Kidney epithelial cell (primary cell): ENCODE measurements around the gene SMAD9. TPM values are rescaled to one million over a fixed set of nuclear protein-coding genes. Genes with fewer than 3 reads are reported as not detected.

ENCODE experiments used
- DNase-seq: peaks from one replicate; pipeline ENCODE4 v3.0.0-alpha.2; 2010; ENCODE audit warnings: low read depth
- H3K27me3 ChIP-seq: 2 replicates; pipeline ENCODE4 v1.6.0; 2011; ENCODE audit warnings: low read length; ENCODE audit not compliant: control insufficient read depth, insufficient read depth
- H3K36me3 ChIP-seq: 2 replicates; pipeline ENCODE4 v1.5.1; 2011; ENCODE audit warnings: low read length; ENCODE audit not compliant: control insufficient read depth, insufficient read depth
- H3K4me3 ChIP-seq: 2 replicates; pipeline ENCODE4 v1.5.1; 2011; ENCODE audit warnings: low read depth, mild to moderate bottlenecking, control low read depth, low read length
- total RNA-seq: library from RNA; depleted of rRNA; stranded (reverse); fragments of >200 nt; gene quantifications from 2 replicates; pipeline ENCODE4 v1.2.3, GENCODE V29; 2015
- TF ChIP-seq, protein P1 (sequence below): IDR thresholded peaks from 2 replicates; pipeline ENCODE4 v1.5.1; 2011; ENCODE audit warnings: mild to moderate bottlenecking, moderate library complexity, low read length, control low read depth, inconsistent platforms; ENCODE audit not compliant: insufficient read depth, poor library complexity, severe bottlenecking

The SMAD9 gene
- total RNA-seq, 1 donor from 2014 or later: 0.38 TPM

DNA sequence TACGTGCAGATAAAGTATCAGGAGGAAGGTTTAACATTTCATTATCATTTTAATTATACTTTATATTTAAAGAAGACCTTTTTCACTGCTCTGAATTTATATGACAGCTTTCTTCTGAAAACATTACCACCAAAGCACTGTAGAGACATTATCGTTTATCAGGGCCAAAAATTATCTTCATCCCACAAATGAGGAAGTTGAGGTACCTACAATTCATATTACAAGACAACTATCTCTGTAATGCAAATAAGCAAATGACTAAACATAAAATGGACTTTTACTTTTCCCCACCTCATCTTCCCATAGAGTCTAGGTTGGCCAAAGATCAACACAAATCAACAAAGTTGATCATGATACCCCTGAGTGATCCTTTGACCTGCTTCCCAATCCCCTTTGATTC, 30.9 kb upstream of the SMAD9 start:
- DNase-seq: no peak
- Histone ChIP-seq H3K36me3 (no peaks in the 10 kb centered on the region), H3K4me3 (no peak overlapping the region), H3K27me3 (no peaks in the 10 kb centered on the region)
- TF ChIP-seq, protein P1, sequence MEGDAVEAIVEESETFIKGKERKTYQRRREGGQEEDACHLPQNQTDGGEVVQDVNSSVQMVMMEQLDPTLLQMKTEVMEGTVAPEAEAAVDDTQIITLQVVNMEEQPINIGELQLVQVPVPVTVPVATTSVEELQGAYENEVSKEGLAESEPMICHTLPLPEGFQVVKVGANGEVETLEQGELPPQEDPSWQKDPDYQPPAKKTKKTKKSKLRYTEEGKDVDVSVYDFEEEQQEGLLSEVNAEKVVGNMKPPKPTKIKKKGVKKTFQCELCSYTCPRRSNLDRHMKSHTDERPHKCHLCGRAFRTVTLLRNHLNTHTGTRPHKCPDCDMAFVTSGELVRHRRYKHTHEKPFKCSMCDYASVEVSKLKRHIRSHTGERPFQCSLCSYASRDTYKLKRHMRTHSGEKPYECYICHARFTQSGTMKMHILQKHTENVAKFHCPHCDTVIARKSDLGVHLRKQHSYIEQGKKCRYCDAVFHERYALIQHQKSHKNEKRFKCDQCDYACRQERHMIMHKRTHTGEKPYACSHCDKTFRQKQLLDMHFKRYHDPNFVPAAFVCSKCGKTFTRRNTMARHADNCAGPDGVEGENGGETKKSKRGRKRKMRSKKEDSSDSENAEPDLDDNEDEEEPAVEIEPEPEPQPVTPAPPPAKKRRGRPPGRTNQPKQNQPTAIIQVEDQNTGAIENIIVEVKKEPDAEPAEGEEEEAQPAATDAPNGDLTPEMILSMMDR: no peak

DNA sequence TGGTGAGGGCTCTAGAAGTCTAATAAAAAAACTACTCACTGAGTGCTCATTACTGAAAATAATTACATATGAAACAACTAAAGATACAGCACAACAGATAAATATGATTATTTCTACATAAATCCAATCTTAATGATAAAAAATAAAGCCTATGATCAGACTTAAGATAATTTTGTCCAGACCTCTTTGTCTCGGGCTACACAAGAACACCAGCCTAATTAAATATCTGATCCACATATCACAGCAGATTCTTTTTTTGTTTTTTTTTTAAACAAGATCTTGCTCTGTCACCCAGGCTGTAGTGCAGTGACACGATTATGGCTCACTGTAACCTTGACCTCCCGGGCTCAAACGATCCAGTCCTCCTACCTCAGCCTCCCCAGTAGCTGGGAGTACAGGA, 30.3 kb upstream of the SMAD9 start:
- H3K36me3 ChIP-seq: no peaks in the 10 kb centered on the region
- H3K4me3 ChIP-seq: no peak overlapping the region
- H3K27me3 ChIP-seq: no peaks in the 10 kb centered on the region
- TF ChIP-seq, protein P1: no peak
- no peak for DNase-seq

DNA sequence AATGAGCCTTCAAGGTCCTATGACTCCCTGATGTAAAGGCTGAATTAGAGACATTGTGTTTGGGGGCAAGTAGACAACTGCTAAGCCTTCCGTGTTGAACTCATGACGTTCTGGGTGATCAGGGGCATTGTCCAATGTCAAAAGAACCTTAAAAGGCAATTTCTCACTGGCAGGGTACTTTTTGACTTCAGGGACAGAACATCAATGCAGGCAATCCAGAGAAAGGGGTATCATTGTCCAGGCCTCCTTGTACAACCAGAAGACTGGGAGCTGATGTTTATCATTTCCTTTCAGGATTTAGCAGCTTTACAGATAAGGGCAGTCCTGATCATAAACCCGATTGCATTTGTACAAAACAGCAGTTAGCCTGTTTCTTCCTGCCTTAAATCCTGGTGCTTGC, 25.0 kb upstream of the SMAD9 start:
- TF ChIP-seq, protein P1: no peak
- no peaks in the 10 kb centered on the region for H3K36me3 ChIP-seq

DNA sequence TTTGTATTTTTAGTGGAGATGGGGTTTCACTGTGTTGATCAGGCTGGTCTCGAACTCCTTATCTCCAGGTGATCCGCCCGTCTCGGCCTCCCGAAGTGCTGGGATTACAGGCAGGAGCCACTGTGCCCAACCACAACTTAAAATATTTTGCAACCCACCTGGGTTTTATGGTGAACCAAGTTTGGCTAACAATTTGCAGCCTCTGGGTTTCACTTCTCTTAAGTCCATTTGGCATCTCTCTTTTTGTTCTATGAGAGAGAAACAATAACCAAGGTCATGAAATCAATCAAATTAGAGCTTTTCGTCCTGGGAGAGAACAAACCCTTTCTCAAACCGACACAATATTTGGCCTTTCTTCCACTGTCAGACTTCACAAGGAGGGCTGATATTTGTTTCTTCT, 5.6 kb upstream of the SMAD9 start:
- no peaks in the 10 kb centered on the region for H3K36me3 ChIP-seq
- no peak for DNase-seq
- H3K4me3 ChIP-seq: no peak overlapping the region
- H3K27me3 ChIP-seq: no peaks in the 10 kb centered on the region
- TF ChIP-seq, protein P1: no peak

More for the DNA sequence above, 25.0 kb upstream of the SMAD9 start:
- H3K4me3 ChIP-seq: no peak overlapping the region
- no peaks in the 10 kb centered on the region for H3K27me3 ChIP-seq
- no peak for DNase-seq

DNA sequence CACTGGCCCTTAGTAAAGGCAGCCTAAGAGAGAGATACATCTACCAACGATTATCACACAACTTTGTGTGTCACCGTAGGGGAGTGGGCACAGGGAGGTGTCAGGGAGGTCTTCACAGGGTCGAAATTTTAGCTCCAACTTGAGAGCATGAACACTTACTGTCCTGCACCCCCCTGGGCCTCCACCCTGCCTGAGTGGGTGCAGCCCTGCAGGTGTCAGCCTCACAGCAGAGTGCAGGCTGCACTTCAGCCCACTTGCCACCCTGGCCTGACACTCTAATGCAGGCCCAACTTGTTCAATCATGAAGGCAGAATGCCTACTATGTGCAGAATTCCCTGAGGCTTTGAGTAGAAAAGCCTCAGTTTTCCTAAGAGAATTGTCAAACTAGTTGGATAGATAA, 4.0 kb upstream of the SMAD9 start:
- no peak for DNase-seq
- TF ChIP-seq, protein P1: no peak
- Histone ChIP-seq H3K27me3 (no peaks in the 10 kb centered on the region), H3K4me3 (no peak overlapping the region), H3K36me3 (no peaks in the 10 kb centered on the region)

DNA sequence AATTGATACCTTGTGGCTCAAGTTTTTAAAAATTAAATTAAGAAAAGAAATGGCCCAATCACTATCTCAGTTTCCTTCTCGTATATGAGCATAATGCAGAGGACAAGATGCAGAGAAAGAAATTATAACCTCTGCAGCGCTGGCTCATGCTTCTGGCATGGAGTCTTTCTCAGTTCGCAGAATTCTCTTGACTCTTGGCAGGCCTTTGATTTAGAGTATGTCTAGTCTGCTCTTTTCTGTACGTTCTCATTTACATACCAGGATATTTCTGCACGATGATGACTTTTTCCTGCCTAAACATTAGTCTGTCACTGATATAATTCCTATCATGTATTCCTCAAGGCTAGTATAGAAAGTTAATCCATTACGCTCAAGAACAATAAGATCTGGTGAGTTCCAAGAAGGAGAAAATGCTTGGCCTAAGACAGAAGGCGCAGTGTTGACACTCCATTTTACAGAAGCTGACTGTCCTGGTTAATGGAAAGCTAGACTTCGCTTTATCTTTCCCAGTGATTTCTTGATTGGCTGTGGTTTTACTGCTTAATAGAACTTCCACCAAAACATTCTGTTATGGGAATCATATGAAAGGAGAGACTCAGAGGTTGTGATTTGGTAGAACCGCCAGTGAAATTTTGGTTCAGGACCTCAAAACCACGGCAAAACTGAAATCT, 1.7 kb upstream of the SMAD9 start:
- DNase-seq: no peak
- TF ChIP-seq, protein P1: no peak
- Histone ChIP-seq H3K36me3 (no peaks in the 10 kb centered on the region), H3K4me3 (no peak overlapping the region), H3K27me3 (no peaks in the 10 kb centered on the region)
